Caco-2 (cell line): Measurements from ENCODE around the gene FAM180A. TPM values are rescaled to one million over a fixed set of nuclear protein-coding genes. Genes with fewer than 3 reads are reported as not detected.

Experiments
- BruUV-seq: library from RNA; stranded (reverse); fragments of 400-500 nt; replicated peaks from 2 replicates; lab custom pipeline; 2021; lab: Mats Ljungman, UMichigan
- CTCF ChIA-PET: fragments of 300-600 bp; sonication (Branson Sonifier 250); formaldehyde crosslinking; loops from one replicate; lab custom pipeline; 2022; ENCODE audit warnings: antibody characterized with exemption; lab: Charles Lee
- POLR2A ChIA-PET: fragments of 300-600 bp; sonication (Branson Sonifier 250); formaldehyde crosslinking; loops from one replicate; lab custom pipeline; 2022; ENCODE audit warnings: antibody characterized with exemption; lab: Charles Lee
- DNase-seq, 2 experiments: peaks; one replicate each; pipeline versions ENCODE4 v3.0.0 to v3.0.0-alpha.2; 2020 to 2022
- H3K27me3 ChIP-seq: replicated peaks from 2 replicates; pipeline ENCODE4 v1.6.0; 2011; ENCODE audit warnings: low read length; ENCODE audit not compliant: control insufficient read depth, insufficient read depth
- H3K36me3 ChIP-seq: 2 replicates; pipeline ENCODE4 v1.5.1; 2011; ENCODE audit warnings: low read length; ENCODE audit not compliant: control insufficient read depth, insufficient read depth
- H3K4me1 ChIP-seq: fragments of 250-450 bp; sonication (Bioruptor Pico); 2 replicates; pipeline ENCODE4 v1.5.1; 2020; ENCODE audit warnings: mild to moderate bottlenecking
- H3K4me3 ChIP-seq: 2 replicates; pipeline ENCODE4 v1.5.1; 2011; ENCODE audit warnings: low read depth, mild to moderate bottlenecking, control low read depth, low read length
- H3K9me3 ChIP-seq: fragments of 250-450 bp; sonication (Bioruptor Pico); 2 replicates; pipeline ENCODE4 v1.5.1; 2020; ENCODE audit warnings: mild to moderate bottlenecking, moderate library complexity
- H3K27ac Mint-ChIP-seq: one replicate; pipeline ENCODE4 v1.8.0; 2022; ENCODE audit warnings: mixed read lengths; ENCODE audit not compliant: unreplicated experiment
- H3K27me3 Mint-ChIP-seq: one replicate; pipeline ENCODE4 v1.8.0; 2022; ENCODE audit warnings: mixed read lengths; ENCODE audit not compliant: insufficient read depth, unreplicated experiment
- H3K36me3 Mint-ChIP-seq: one replicate; pipeline ENCODE4 v1.8.0; 2022; ENCODE audit warnings: mild to moderate bottlenecking, mixed read lengths; ENCODE audit not compliant: insufficient read depth, unreplicated experiment
- H3K4me1 Mint-ChIP-seq: one replicate; pipeline ENCODE4 v1.8.0; 2022; ENCODE audit warnings: low read depth, mixed read lengths; ENCODE audit not compliant: unreplicated experiment
- H3K4me3 Mint-ChIP-seq: one replicate; pipeline ENCODE4 v1.8.0; 2022; ENCODE audit warnings: mild to moderate bottlenecking, moderate library complexity, mixed read lengths; ENCODE audit not compliant: unreplicated experiment
- H3K9me3 Mint-ChIP-seq: one replicate; pipeline ENCODE4 v1.8.0; 2022; ENCODE audit warnings: mixed read lengths; ENCODE audit not compliant: unreplicated experiment
- intact Hi-C: fragments of 100-400 bp; cut with micrococcal nuclease; formaldehyde crosslinking; loops from one replicate; pipeline ENCODE4 v1.10.0; 2022; ENCODE audit not compliant: unreplicated experiment
- total RNA-seq: library from RNA; stranded (reverse); gene quantifications from 2 replicates; pipeline ENCODE4 v1.2.3, GENCODE V29; 2022
- TF ChIP-seq, protein P1 (sequence below), 2 experiments: fragments of 200-600 bp in 1 of 2; IDR thresholded peaks; 1 replicate in 1 of 2; 2 replicates in 1 of 2; pipeline versions ENCODE4 v1.5.1 to v1.8.0; 2011 to 2022; ENCODE audit warnings: antibody characterized with exemption in 1 of 2, control low read depth in 1 of 2, inconsistent platforms in 1 of 2, low read depth in 1 of 2, low read length in 1 of 2, mild to moderate bottlenecking in 1 of 2, moderate library complexity in 1 of 2; ENCODE audit not compliant: insufficient read depth in 1 of 2, severe bottlenecking in 1 of 2, unreplicated experiment in 1 of 2

Gene FAM180A
- total RNA-seq, 1 experiment from 2014 or later, result not detected

- Mint-ChIP-seq H3K9me3 (no peaks in the 10 kb centered on the region), H3K27ac (no peak overlapping the region), H3K36me3 (no peaks in the 10 kb centered on the region), H3K4me3 (no peak overlapping the region), H3K27me3 (no peaks in the 10 kb centered on the region), H3K4me1 (no peaks in the 10 kb centered on the region)
- Histone ChIP-seq H3K4me1 (no peaks in the 10 kb centered on the region), H3K27me3 (no peaks in the 10 kb centered on the region), H3K4me3 (no peak overlapping the region), H3K36me3 (no peaks in the 10 kb centered on the region), H3K9me3 (no peaks in the 10 kb centered on the region)
- POLR2A ChIA-PET, result no interaction called here
- no TSS peak for BruUV-seq
- CTCF ChIA-PET, result no interaction called here
- TF ChIP-seq, protein P1, sequence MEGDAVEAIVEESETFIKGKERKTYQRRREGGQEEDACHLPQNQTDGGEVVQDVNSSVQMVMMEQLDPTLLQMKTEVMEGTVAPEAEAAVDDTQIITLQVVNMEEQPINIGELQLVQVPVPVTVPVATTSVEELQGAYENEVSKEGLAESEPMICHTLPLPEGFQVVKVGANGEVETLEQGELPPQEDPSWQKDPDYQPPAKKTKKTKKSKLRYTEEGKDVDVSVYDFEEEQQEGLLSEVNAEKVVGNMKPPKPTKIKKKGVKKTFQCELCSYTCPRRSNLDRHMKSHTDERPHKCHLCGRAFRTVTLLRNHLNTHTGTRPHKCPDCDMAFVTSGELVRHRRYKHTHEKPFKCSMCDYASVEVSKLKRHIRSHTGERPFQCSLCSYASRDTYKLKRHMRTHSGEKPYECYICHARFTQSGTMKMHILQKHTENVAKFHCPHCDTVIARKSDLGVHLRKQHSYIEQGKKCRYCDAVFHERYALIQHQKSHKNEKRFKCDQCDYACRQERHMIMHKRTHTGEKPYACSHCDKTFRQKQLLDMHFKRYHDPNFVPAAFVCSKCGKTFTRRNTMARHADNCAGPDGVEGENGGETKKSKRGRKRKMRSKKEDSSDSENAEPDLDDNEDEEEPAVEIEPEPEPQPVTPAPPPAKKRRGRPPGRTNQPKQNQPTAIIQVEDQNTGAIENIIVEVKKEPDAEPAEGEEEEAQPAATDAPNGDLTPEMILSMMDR (IDR thresholded peaks at IDR 0.05; ENCODE audit: insufficient read depth in 1 of 2, low read depth in 1 of 2, low read length in 1 of 2, severe bottlenecking in 1 of 2, unreplicated experiment in 1 of 2), result no peak
- no peak for DNase-seq
- intact Hi-C loops, result no loop called here
These were observed 45.2 kb upstream of the FAM180A start for GRCh38 chr7:135793841-135794240.

DNA sequence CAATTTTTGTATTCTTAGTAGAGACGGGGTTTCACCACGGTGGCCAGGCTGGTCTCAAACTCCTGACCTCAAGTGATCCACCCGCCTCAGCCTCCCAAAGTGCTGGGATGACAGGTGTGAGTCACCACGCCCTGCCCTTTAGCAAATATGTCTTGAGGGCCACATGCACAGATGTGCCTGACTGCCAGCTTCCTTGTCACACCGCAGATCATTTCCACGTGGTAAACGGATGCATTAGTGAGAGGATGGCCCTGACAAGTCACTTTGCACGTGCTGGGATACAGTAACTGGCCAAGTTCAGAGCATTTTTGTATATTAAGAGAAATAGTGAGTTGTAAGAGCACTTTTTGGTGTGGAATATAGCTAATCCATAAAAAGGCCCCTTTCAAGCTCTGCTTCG lies 44.3 kb upstream of the FAM180A start:
- ChIA-PET CTCF (no interaction called here), POLR2A (no interaction called here)
- H3K27me3 Mint-ChIP-seq, result no peaks in the 10 kb centered on the region
- no peak overlapping the region for H3K27ac Mint-ChIP-seq
- no peaks in the 10 kb centered on the region for H3K4me1 ChIP-seq
- no peaks in the 10 kb centered on the region for H3K27me3 ChIP-seq
- no peak overlapping the region for H3K4me3 Mint-ChIP-seq
- H3K9me3 Mint-ChIP-seq, result no peaks in the 10 kb centered on the region
- no peaks in the 10 kb centered on the region for H3K36me3 Mint-ChIP-seq
- no peak overlapping the region for H3K4me3 ChIP-seq
- no peak for DNase-seq
- TF ChIP-seq, protein P1 (IDR thresholded peaks at IDR 0.05; ENCODE audit: insufficient read depth in 1 of 2, low read depth in 1 of 2, low read length in 1 of 2, severe bottlenecking in 1 of 2, unreplicated experiment in 1 of 2), result no peak
- no peaks in the 10 kb centered on the region for H3K36me3 ChIP-seq
- BruUV-seq, result no TSS peak
- intact Hi-C loops, result no loop called here
- H3K9me3 ChIP-seq, result no peaks in the 10 kb centered on the region
- H3K4me1 Mint-ChIP-seq, result no peaks in the 10 kb centered on the region

DNA sequence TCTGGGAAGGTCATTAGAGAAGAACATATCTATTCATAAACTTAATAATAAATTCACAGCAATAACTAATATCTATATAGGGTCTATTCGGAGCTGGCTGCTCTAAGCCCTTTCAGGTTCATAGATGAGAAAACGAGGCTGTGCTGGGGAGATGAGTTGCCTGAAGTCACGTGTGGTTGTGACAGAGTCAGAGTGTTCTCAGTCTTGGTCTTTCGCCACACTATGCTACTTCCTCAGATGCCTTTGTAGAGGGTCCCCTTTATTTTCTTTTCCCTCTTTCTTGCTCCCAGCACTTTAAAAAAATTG lies 43.7 kb upstream of the FAM180A start:
- Mint-ChIP-seq H3K9me3 (no peaks in the 10 kb centered on the region), H3K4me3 (no peak overlapping the region), H3K27ac (no peak overlapping the region), H3K27me3 (no peaks in the 10 kb centered on the region), H3K36me3 (no peaks in the 10 kb centered on the region), H3K4me1 (no peaks in the 10 kb centered on the region)
- intact Hi-C loops, result no loop called here
- no peaks in the 10 kb centered on the region for H3K36me3 ChIP-seq
- H3K4me3 ChIP-seq, result no peak overlapping the region
- no TSS peak for BruUV-seq
- ChIA-PET POLR2A (no interaction called here), CTCF (no interaction called here)
- no peak for DNase-seq
- H3K9me3 ChIP-seq, result no peaks in the 10 kb centered on the region
- H3K27me3 ChIP-seq, result no peaks in the 10 kb centered on the region
- no peaks in the 10 kb centered on the region for H3K4me1 ChIP-seq
- TF ChIP-seq, protein P1 (IDR thresholded peaks at IDR 0.05; ENCODE audit: insufficient read depth in 1 of 2, low read depth in 1 of 2, low read length in 1 of 2, severe bottlenecking in 1 of 2, unreplicated experiment in 1 of 2), result no peak
